Hematopoietic multipotent progenitor cell treated with erythropoietin and hydrocortisone succinate and interleukin-3 and kit ligand, for 4 days (in vitro differentiated cells): ENCODE results near the gene SPAAR.

ENCODE experiments used
- DNase-seq: peaks from one replicate; pipeline ENCODE4 v3.0.0-alpha.2; 2015

Gene SPAAR

DNA sequence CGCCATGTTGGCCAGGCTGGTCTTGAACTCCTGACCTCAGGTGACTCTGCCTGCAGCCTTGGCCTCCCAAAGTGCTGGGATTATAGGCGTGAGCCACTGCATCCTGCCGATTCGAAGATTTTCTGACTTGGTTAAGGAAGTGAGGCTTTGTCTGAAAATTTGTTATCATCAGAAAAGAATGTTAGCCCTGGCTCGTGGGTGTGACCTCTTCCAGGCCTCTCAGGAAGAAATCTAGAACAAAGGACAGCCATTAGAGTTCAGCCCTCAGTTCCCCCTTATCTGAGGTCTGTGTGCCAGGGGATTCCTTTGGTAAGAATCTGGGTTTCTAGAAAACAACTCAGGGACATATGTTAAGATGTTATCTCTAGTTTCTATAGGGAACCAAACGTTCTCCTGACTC lies 42.4 kb downstream of the SPAAR start:
- no peak for DNase-seq

DNA sequence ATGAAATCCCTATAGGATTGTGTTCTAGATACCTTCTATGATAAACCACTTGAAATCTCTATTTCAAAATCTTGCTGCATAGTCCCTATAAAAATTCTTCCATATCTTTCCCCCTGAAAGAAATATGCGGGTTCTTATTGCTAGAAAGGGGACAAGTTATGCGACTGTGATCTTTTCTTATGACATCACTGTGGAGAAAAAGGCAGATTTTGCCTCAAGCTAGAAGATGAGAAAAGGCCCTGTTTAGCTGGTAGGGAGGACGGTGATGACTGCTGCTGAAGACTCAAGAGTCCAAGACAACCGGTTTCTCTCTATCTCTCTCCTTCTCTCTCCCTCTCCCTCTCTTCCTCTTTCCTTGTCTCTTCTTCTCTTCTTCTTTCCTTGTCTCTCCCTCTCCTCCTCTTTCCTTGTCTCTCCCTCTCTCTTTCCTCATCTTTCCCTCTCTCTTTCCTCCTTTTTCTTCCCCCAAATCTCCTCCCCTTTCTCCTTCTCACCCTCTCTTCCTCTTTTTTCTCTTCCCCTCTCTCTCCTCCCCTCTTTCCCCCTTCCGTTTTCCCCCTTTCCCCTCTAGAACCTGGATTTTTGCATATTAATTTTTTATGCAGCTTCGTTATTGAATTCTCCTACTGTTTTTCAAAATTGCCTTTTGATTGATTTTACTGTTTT lies 43.4 kb downstream of the SPAAR start:
- no peak for DNase-seq

DNA sequence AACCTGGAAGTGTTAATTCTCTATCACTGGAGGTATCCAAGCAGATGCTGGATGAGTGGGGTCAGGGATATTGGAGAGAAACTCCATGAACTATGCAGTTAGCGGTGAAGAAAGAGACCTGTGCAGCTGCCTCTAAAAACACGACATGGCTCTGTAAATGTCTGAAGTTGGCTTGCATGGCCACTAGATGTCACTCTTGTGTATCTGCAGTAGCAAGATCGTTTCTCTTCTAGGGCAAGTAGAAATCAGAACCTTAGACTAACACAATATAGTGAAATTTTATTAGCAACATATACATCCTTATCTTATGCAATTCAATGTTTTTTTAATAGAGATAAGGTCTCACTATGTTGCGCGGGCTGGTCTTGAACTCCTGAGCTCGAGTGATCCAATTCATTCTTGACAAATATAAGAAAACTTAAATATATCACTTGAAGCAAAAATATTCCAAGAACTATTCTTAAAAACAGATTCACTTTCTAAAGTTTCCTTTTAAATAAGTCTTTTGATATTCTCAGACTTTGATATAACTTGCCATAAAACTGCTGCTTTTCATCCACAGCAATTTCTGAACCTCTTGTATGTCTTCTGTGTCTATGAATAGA lies 45.8 kb downstream of the SPAAR start:
- DNase-seq = peak; percentile 86

DNA sequence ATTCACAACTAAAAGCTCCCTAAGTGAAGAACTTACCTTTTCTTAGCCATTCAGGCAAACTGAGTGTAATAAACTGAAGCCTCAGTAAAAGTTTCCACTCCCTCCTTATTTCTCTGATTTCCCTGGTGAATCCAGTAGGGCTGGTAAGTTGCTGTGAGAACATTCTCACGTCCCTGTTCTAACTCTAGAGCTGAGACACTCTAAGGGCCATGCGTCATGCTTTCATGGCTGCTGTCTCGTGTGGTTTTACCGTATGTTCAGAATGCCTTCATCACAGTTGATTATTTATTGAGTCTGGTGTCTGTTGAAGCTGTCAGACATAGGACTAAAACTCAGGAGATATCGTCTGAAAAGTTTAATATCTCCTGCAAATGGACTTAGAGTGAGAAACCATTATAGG lies 47.4 kb downstream of the SPAAR start:
- DNase-seq = no peak

DNA sequence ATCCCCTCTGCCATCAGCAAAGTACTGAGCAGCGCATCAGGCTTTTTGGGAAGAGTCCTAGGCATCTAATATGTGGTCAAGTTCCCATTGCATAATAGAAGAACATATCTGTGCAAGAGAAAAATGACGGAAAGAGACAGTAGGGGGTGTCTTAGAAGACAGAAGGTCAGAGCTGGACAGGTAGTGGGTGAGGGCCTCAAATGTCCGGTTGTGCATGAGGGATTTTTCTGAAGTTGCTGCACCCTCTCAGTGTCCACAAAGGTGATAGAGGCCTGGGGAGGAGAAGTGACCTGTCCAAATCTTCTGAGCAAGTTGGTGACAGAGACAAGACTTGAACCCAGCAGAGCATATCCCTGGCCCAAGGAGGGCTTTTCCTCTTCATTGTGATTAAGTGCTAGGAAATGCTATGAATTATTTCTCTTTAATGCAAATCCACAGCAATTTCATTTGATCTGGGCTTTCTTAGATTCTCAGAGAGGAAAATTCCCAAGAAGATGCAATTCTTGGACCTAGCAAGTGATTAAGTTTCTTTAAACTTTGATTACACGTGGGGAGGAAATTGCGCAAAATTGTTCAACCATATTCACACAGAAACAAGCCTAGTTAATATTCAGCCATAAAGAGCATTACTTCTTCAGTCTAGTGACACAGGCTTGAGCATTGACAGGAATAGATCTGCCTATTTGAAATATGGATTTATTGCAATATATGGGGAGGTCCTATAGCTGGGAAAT lies 49.0 kb downstream of the SPAAR start, which contains the start of gene OR2S2:
OR2S2 (minus strand) TSS at position 51 of the 734 bp plus-strand sequence. CDS start 56 bp downstream, outside the sequence.
- no peak for DNase-seq

DNA sequence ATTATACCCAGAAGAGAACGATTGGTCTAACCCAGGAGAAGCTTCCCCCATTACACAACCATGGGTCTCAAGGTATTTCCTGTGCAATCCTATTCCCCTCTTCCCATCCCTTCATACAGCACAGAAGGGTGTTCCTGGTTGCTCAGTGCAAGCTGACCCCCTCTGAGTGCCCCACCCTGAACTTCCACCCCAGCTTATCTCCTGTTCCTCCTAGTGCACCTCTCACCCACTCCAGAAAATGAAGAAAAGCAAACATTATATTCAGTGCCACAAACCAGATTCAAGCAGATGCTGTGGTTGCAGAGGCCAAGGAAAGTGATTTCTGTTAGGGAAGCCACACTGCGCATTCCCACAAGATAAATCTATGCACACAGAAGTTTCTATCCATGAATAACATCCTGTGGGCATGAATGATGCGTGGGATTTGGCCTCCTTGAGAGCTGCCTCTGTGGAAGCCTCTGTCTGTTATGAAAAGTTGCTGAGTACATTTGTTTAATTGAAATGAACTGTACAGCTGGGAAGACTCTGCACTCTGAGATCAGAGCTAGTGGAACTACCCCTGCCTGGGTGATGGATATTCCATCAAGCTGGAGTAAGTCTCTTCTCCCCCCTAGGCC lies 50.9 kb downstream of the SPAAR start:
- no peak for DNase-seq
